H1 (cell line): Measurements from ENCODE around the gene CAMK2B. TPM values are rescaled to one million over a fixed set of nuclear protein-coding genes. Genes with fewer than 3 reads are reported as not detected.
A peak's percentile ranks its signal among the peaks of the same experiment; 100 is the strongest.

ENCODE experiments used
- CTCF ChIA-PET: fragments of 300-600 bp; sonication (Branson Sonifier 250); formaldehyde crosslinking; loops from one replicate; lab custom pipeline; 2021; ENCODE audit not compliant: partially characterized antibody; lab: Charles Lee
- POLR2A ChIA-PET: fragments of 300-600 bp; sonication (Branson Sonifier 250); formaldehyde crosslinking; loops from one replicate; lab custom pipeline; 2021; ENCODE audit warnings: inconsistent platforms; ENCODE audit not compliant: partially characterized antibody; lab: Charles Lee
- DNase-seq, 2 experiments: peaks; one replicate each; pipeline versions ENCODE4 v3.0.0 to v3.0.0-alpha.2; 2010 to 2022; ENCODE audit warnings: low spot score in 2 of 2, low read depth in 1 of 2, mixed read lengths in 1 of 2
- FAIRE-seq: peaks from 2 replicates; lab custom pipeline; 2011; peaks lifted over from hg19 to GRCh38; lab: Jason Lieb, UNC
- H2AFZ ChIP-seq: 2 replicates; pipeline ENCODE4 v1.8.1; 2012; ENCODE audit warnings: low read length, inconsistent platforms
- H2AK5ac ChIP-seq: 2 replicates; pipeline ENCODE4 v1.6.1; 2013; ENCODE audit warnings: low read depth, low read length
- H2BK120ac ChIP-seq: replicated peaks from 2 replicates; pipeline ENCODE3; 2013; ENCODE audit warnings: low read depth, low read length, inconsistent platforms
- H2BK12ac ChIP-seq: 2 replicates; pipeline ENCODE4 v1.6.1; 2013; ENCODE audit warnings: low read depth, low read length
- H2BK15ac ChIP-seq: 2 replicates; pipeline ENCODE4 v1.6.1; 2013; ENCODE audit warnings: low read length
- H2BK20ac ChIP-seq: 2 replicates; pipeline ENCODE4 v1.6.1; 2013; ENCODE audit warnings: low read length
- H2BK5ac ChIP-seq: 2 replicates; pipeline ENCODE4 v1.6.1; 2013; ENCODE audit warnings: low read depth, low read length
- H3K14ac ChIP-seq: 2 replicates; pipeline ENCODE4 v1.6.1; 2013; ENCODE audit warnings: inconsistent platforms; ENCODE audit not compliant: insufficient read length
- H3K18ac ChIP-seq: 2 replicates; pipeline ENCODE4 v1.6.1; 2013; ENCODE audit warnings: low read length; ENCODE audit errors: extremely low read depth
- H3K23ac ChIP-seq: 2 replicates; pipeline ENCODE4 v1.6.1; 2013; ENCODE audit warnings: inconsistent platforms; ENCODE audit not compliant: insufficient read length
- H3K23me2 ChIP-seq: 2 replicates; pipeline ENCODE4 v1.6.1; 2013; ENCODE audit warnings: low read depth, low read length
- H3K27ac ChIP-seq: 2 replicates; pipeline ENCODE4 v1.6.1; 2011; ENCODE audit warnings: low read depth, low read length, inconsistent platforms
- H3K27me3 ChIP-seq, 4 experiments: replicated peaks in 1 of 4; 1 replicate in 1 of 4; 2 replicates in 3 of 4; pipeline versions ENCODE4 v1.6.1 to v1.8.1; 2011 to 2013; ENCODE audit warnings: low read length in 3 of 4, mild to moderate bottlenecking in 3 of 4, inconsistent platforms in 2 of 4, mixed read lengths in 2 of 4, moderate library complexity in 1 of 4; ENCODE audit not compliant: control insufficient read depth in 3 of 4, insufficient read depth in 3 of 4; ENCODE audit errors: extremely low read depth in 1 of 4
- H3K36me3 ChIP-seq, 4 experiments: 2 replicates each; pipeline versions ENCODE4 v1.6.1 to v1.8.1; 2011 to 2013; ENCODE audit warnings: mild to moderate bottlenecking in 4 of 4, low read length in 3 of 4, moderate library complexity in 2 of 4, control low read depth in 1 of 4, inconsistent platforms in 1 of 4; ENCODE audit not compliant: insufficient read depth in 4 of 4, control insufficient read depth in 2 of 4
- H3K4ac ChIP-seq: replicated peaks from 2 replicates; pipeline ENCODE3; 2013; ENCODE audit warnings: low read length, low read depth, mixed read lengths, inconsistent platforms; ENCODE audit not compliant: insufficient read length
- H3K4me1 ChIP-seq, 4 experiments: replicated peaks in 1 of 4; 1 replicate in 1 of 4; 2 replicates in 3 of 4; pipeline versions ENCODE4 v1.6.1 to v1.8.1; 2011 to 2013; ENCODE audit warnings: low read length in 3 of 4, inconsistent platforms in 2 of 4, mixed read lengths in 1 of 4; ENCODE audit not compliant: insufficient read depth in 4 of 4, control insufficient read depth in 3 of 4
- H3K4me2 ChIP-seq, 2 experiments: 2 replicates each; pipeline versions ENCODE4 v1.6.1 to v1.8.1; 2011 to 2013; ENCODE audit warnings: low read depth in 2 of 2, low read length in 2 of 2, control low read depth in 1 of 2, inconsistent platforms in 1 of 2, mild to moderate bottlenecking in 1 of 2; ENCODE audit not compliant: insufficient read depth in 1 of 2
- H3K4me3 ChIP-seq, 4 experiments: fragments of 200-600, 300-600 bp in 1 of 4; sonication (generic), shearing (Covaris generic), sonication (Bioruptor Twin) in 1 of 4; 2 replicates each; pipeline versions ENCODE4 v1.5.1 to v1.8.1; 2011 to 2016; ENCODE audit warnings: low read length in 4 of 4, low read depth in 3 of 4, control low read depth in 2 of 4, inconsistent platforms in 2 of 4, mild to moderate bottlenecking in 2 of 4, mixed read lengths in 1 of 4, moderate library complexity in 1 of 4; ENCODE audit not compliant: insufficient read depth in 2 of 4; ENCODE audit errors: extremely low read depth in 1 of 4
- H3K56ac ChIP-seq: replicated peaks from 2 replicates; pipeline ENCODE3; 2013; ENCODE audit warnings: low read depth, mild to moderate bottlenecking, mixed read lengths, low read length, inconsistent platforms; ENCODE audit not compliant: insufficient read length
- H3K79me1 ChIP-seq: 2 replicates; pipeline ENCODE4 v1.6.1; 2013; ENCODE audit warnings: low read depth, low read length, control low read depth
- H3K79me2 ChIP-seq, 2 experiments: 2 replicates each; pipeline versions ENCODE4 v1.6.1 to v1.8.1; 2012 to 2013; ENCODE audit warnings: low read length in 2 of 2, mild to moderate bottlenecking in 2 of 2, inconsistent platforms in 1 of 2; ENCODE audit not compliant: insufficient read depth in 2 of 2, control insufficient read depth in 1 of 2
- H3K9ac ChIP-seq, 4 experiments: replicated peaks in 1 of 4; 1 replicate in 1 of 4; 2 replicates in 3 of 4; pipeline versions ENCODE4 v1.6.1 to v1.8.1; 2011 to 2013; ENCODE audit warnings: low read depth in 3 of 4, low read length in 3 of 4, control low read depth in 2 of 4, mild to moderate bottlenecking in 2 of 4, moderate library complexity in 2 of 4, inconsistent platforms in 1 of 4; ENCODE audit errors: extremely low read depth in 1 of 4
- H3K9me3 ChIP-seq, 2 experiments: 2 replicates each; pipeline versions ENCODE4 v1.6.1 to v1.8.1; 2012 to 2013; ENCODE audit warnings: mild to moderate bottlenecking in 2 of 2, moderate library complexity in 2 of 2, control low read depth in 1 of 2, inconsistent platforms in 1 of 2, low read depth in 1 of 2, low read length in 1 of 2, mixed read lengths in 1 of 2; ENCODE audit not compliant: insufficient read depth in 2 of 2
- H4K20me1 ChIP-seq, 2 experiments: replicated peaks in 1 of 2; 2 replicates each; pipeline versions ENCODE3 to v1.8.1; 2011 to 2013; ENCODE audit warnings: inconsistent platforms in 2 of 2, low read length in 2 of 2, mild to moderate bottlenecking in 1 of 2; ENCODE audit not compliant: insufficient read depth in 2 of 2, control insufficient read depth in 1 of 2
- H4K5ac ChIP-seq: 2 replicates; pipeline ENCODE4 v1.6.1; 2013; ENCODE audit warnings: low read length, low read depth, mixed read lengths, inconsistent platforms; ENCODE audit not compliant: insufficient read length
- H4K8ac ChIP-seq: 2 replicates; pipeline ENCODE4 v1.8.0; 2013; ENCODE audit warnings: mild to moderate bottlenecking, moderate library complexity, low read length, inconsistent platforms; ENCODE audit not compliant: insufficient read depth; ENCODE audit errors: extremely low read depth
- H4K91ac ChIP-seq: replicated peaks from 2 replicates; pipeline ENCODE3; 2013; ENCODE audit warnings: low read length, mixed read lengths, inconsistent platforms; ENCODE audit not compliant: insufficient read length
- BACH1 ChIP-seq: IDR thresholded peaks from 2 replicates; pipeline ENCODE4 v1.6.1; 2012; ENCODE audit warnings: low read length, improper control_type of control experiment
- CEBPB ChIP-seq: IDR thresholded peaks from 2 replicates; pipeline ENCODE4 v1.6.1; 2012; ENCODE audit warnings: low read depth, low read length
- CREB1 ChIP-seq: IDR thresholded peaks from 2 replicates; pipeline ENCODE4 v1.6.1; 2012; ENCODE audit warnings: inconsistent platforms
- CTBP2 ChIP-seq: IDR thresholded peaks from 2 replicates; pipeline ENCODE4 v1.7.0; 2011; ENCODE audit warnings: borderline replicate concordance, mild to moderate bottlenecking, moderate library complexity, mixed read lengths, low read length; ENCODE audit not compliant: insufficient read depth, insufficient read length
- JUN ChIP-seq: IDR thresholded peaks from 2 replicates; pipeline ENCODE4 v1.6.1; 2011; ENCODE audit warnings: low read depth, mild to moderate bottlenecking, improper control_type of control experiment, low read length
- KDM4A ChIP-seq: IDR thresholded peaks from one replicate; pipeline ENCODE4 v1.7.1; 2012; ENCODE audit warnings: low read depth, mild to moderate bottlenecking, moderate library complexity, low read length, inconsistent platforms; ENCODE audit not compliant: severe bottlenecking
- PHF8 ChIP-seq: fragments of 200-600 bp; sonication (generic); conservative IDR thresholded peaks from 2 replicates; pipeline ENCODE4 v1.7.1; 2012; ENCODE audit warnings: low read depth, mild to moderate bottlenecking, inconsistent platforms, low read length, moderate library complexity
- TBP ChIP-seq: IDR thresholded peaks from 2 replicates; pipeline ENCODE4 v1.6.1; 2011; ENCODE audit warnings: low read depth, low read length, improper control_type of control experiment
- TEAD4 ChIP-seq: IDR thresholded peaks from 2 replicates; pipeline ENCODE4 v1.6.1; 2012; ENCODE audit warnings: low read depth, low read length, inconsistent platforms, mixed read lengths
- USF2 ChIP-seq: IDR thresholded peaks from 2 replicates; pipeline ENCODE4 v1.6.1; 2011; ENCODE audit warnings: low read length, improper control_type of control experiment
- YY1 ChIP-seq: IDR thresholded peaks from 2 replicates; pipeline ENCODE4 v1.6.1; 2011; ENCODE audit warnings: low read depth, mild to moderate bottlenecking, low read length
- WGBS, 2 experiments: shearing (Covaris generic) in 1 of 2; methylation state at CpG; one replicate each; pipeline versions ENCODE4 v1.1.6 to v1.1.7; 2013 to 2015; ENCODE audit warnings: low lambda C conversion rate in 2 of 2, mixed read lengths in 2 of 2, inconsistent platforms in 1 of 2, low coverage in 1 of 2, missing lambda C conversion rate in 1 of 2; ENCODE audit not compliant: insufficient replicate concordance in 2 of 2, insufficient coverage in 1 of 2, insufficient read length in 1 of 2; ENCODE audit errors: extremely low coverage in 1 of 2, missing lambda C conversion rate in 1 of 2; 5-methylcytosine and 5-hydroxymethylcytosine counted together
- polyA plus RNA-seq, 7 experiments: library from polyadenylated mRNA; depleted of rRNA in 3 of 7; stranded (reverse) in 5 of 7; unstranded in 2 of 7; fragments of >200 nt in 5 of 7; fragments of 200-250 nt in 2 of 7; gene quantifications; 1 replicate in 5 of 7; 2 replicates in 1 of 7; 4 replicates in 1 of 7; pipeline versions ENCODE4 v1.2.1 to v1.2.3, GENCODE V29; 2011 to 2013; ENCODE audit warnings: missing spikeins in 2 of 7, mixed read lengths in 2 of 7
- total RNA-seq: library from RNA; stranded (reverse); fragmentation: NEBNext Ultra II Directional; extraction: Animal tissue kit (Norgen Biotek cat#: 25700); gene quantifications from 2 replicates; pipeline ENCODE4 v1.2.1, GENCODE V29; 2021

CAMK2B gene
- total and polyA plus RNA-seq, 2 of the 8 experiments (the other 6 are each of a cell fraction or from before 2014, with no cell fraction given) = 0.05 to 0.15 TPM

- Histone ChIP-seq H3K27ac (no peak overlapping the region), H4K20me1 (no peaks in the 10 kb centered on the region), H2AFZ (no peak overlapping the region), H3K9me3 (no peaks in the 10 kb centered on the region), H3K18ac (no peak overlapping the region), H2BK15ac (no peak overlapping the region), H2AK5ac (no peak overlapping the region), H3K79me1 (no peaks in the 10 kb centered on the region), H4K91ac (no peak overlapping the region), H2BK120ac (no peak overlapping the region), H2BK5ac (no peak overlapping the region), H3K4me3 (no peak overlapping the region), H3K4me2 (no peak overlapping the region), H3K9ac (no peak overlapping the region), H3K23me2 (no peaks in the 10 kb centered on the region), H3K79me2 (no peaks in the 10 kb centered on the region), H4K8ac (peak overlapping the region; percentile 16), H3K4me1 (no peaks in the 10 kb centered on the region), H2BK12ac (no peak overlapping the region), H3K23ac (no peak overlapping the region), H3K4ac (no peak overlapping the region), H3K27me3 (peaks cover 0 to 17% (median 10%) of the 10 kb centered on the region in 4 experiments; a peak in 5 of 7 replicates), H3K56ac (no peak overlapping the region), H2BK20ac (no peak overlapping the region), H3K36me3 (no peaks in the 10 kb centered on the region), H3K14ac (no peak overlapping the region), H4K5ac (no peak overlapping the region)
- ChIA-PET CTCF (interaction anchor here (1.1 to 1.8 kb wide), 3 partner anchors 18 to 265 kb away, joined by 3 to 4 read pairs (median 3); no protein-coding TSS in a partner anchor), POLR2A (no interaction called here)
- TF ChIP-seq BACH1 (no peak), KDM4A (no peak), TBP (no peak), YY1 (no peak), PHF8 (no peak), CEBPB (no peak), USF2 (no peak), CREB1 (no peak), TEAD4 (no peak), JUN (no peak), CTBP2 (no peak)
- 86% methylated on average over 7 of the region's 7 CpGs; no CpG with 5 or more reads in 1 of the 2 experiments for WGBS, 2 experiments
- FAIRE-seq = no peak
- DNase-seq = no peak
Measured at GRCh38 chr7:44269943-44270493, 55.4 kb downstream of the CAMK2B start.
